KBM-7 (cell line): ENCODE data around the gene CYBA.
"Not testable (repeated sequence)": the region's sequence is repeated elsewhere in the genome, so short reads cannot be mapped to it uniquely, and the experiment has no call there.

Experiments used
- DNase-seq: peaks from one replicate; pipeline ENCODE4 v3.0.0-alpha.2; 2015
- in situ Hi-C: fragments of 300-500 bp; cut with MboI; formaldehyde crosslinking; loops from 2 replicates; pipeline ENCODE4 v1.14.3; 2020; ENCODE audit warnings: low sequenced_read_pairs, low pct_unique_long_range_greater_than_20kb, mixed read lengths

CYBA gene

GRCh38 chr16:88618956-88619667 lies 31.7 kb downstream of the CYBA start:
- in situ Hi-C loops, result no loop called here
- no peak for DNase-seq

- in situ Hi-C loops, result no loop called here
- no peak for DNase-seq
Measured at GRCh38 chr16:88618182-88618955, 32.5 kb downstream of the CYBA start.

GRCh38 chr16:88617268-88618031 lies 33.4 kb downstream of the CYBA start:
- in situ Hi-C loops, result no loop called here
- no peak for DNase-seq

GRCh38 chr16:88616736-88617135 lies 34.1 kb downstream of the CYBA start:
- no peak for DNase-seq
- in situ Hi-C loops, result no loop called here

GRCh38 chr16:88616320-88616719 lies 34.5 kb downstream of the CYBA start:
- in situ Hi-C loops, result no loop called here
- DNase-seq, result no peak

- in situ Hi-C loops, result no loop called here
- no peak for DNase-seq
Measured at GRCh38 chr16:88614818-88615580, 35.9 kb downstream of the CYBA start.

- no peak for DNase-seq
- in situ Hi-C loops, result no loop called here
Measured at GRCh38 chr16:88613911-88614817, 36.7 kb downstream of the CYBA start.

GRCh38 chr16:88613293-88613692 lies 37.6 kb downstream of the CYBA start:
- DNase-seq, result no peak
- in situ Hi-C loops, result no loop called here

GRCh38 chr16:88610909-88611812 lies 39.7 kb downstream of the CYBA start:
- no peak for DNase-seq
- in situ Hi-C loops, result no loop called here

- DNase-seq, result no peak
- in situ Hi-C loops, result no loop called here
Measured at GRCh38 chr16:88610080-88610479, 40.8 kb downstream of the CYBA start.

GRCh38 chr16:88609426-88609825 lies 41.4 kb downstream of the CYBA start:
- in situ Hi-C loops, DNase-seq: not testable (repeated sequence)

GRCh38 chr16:88608076-88608475 lies 42.8 kb downstream of the CYBA start:
- in situ Hi-C loops, result no loop called here
- DNase-seq, result no peak

- in situ Hi-C loops, result no loop called here
- DNase-seq, result no peak
Measured at GRCh38 chr16:88606148-88606757, 44.6 kb downstream of the CYBA start.

GRCh38 chr16:88605186-88606147 lies 45.4 kb downstream of the CYBA start:
- in situ Hi-C loops, result no loop called here

GRCh38 chr16:88602091-88602490 lies 48.8 kb downstream of the CYBA start:
- DNase-seq, result no peak
- in situ Hi-C loops, result no loop called here

More at GRCh38 chr16:88605186-88606147, 45.4 kb downstream of the CYBA start:
- no peak for DNase-seq
